HepG2 (cell line): ENCODE measurements around the gene SCRT2. TPM values are rescaled to one million over a fixed set of nuclear protein-coding genes. Genes with fewer than 3 reads are reported as not detected.

Experiments
- CHD2 ChIP-seq: IDR thresholded peaks from 2 replicates; pipeline ENCODE4 v1.6.1; 2011; ENCODE audit warnings: low read depth, low read length, improper control_type of control experiment
- DBP ChIP-seq: sonication (generic); formaldehyde crosslinking; IDR thresholded peaks from 2 replicates; pipeline ENCODE4 v1.4.0; 2020; ENCODE audit warnings: missing genetic modification reagents; ENCODE audit errors: not compliant biosample characterization
- HNRNPLL ChIP-seq: fragments of 200-400 bp; formaldehyde crosslinking; IDR thresholded peaks from 2 replicates; pipeline ENCODE4 v1.6.1; 2017; ENCODE audit warnings: mild to moderate bottlenecking, low read depth, low read length; ENCODE audit not compliant: poor library complexity, severe bottlenecking
- NR1H2 ChIP-seq: sonication (generic); formaldehyde crosslinking; IDR thresholded peaks from 2 replicates; pipeline ENCODE4 v1.8.1; 2022; ENCODE audit warnings: low read depth, missing genetic modification reagents, borderline replicate concordance
- PAXIP1 ChIP-seq: sonication (generic); formaldehyde crosslinking; conservative IDR thresholded peaks from 2 replicates; pipeline ENCODE4 v1.4.0; 2020; ENCODE audit warnings: mild to moderate bottlenecking, missing genetic modification reagents, moderate library complexity
- POLR2AphosphoS5 ChIP-seq: IDR thresholded peaks from 2 replicates; pipeline ENCODE4 v1.6.1; 2012; ENCODE audit warnings: low read depth, low read length
- RAD21 ChIP-seq: fragments of 450-650 bp; formaldehyde crosslinking; IDR thresholded peaks from 2 replicates; pipeline ENCODE4 v1.5.0; 2020; ENCODE audit warnings: mild to moderate bottlenecking
- TGIF2 ChIP-seq: IDR thresholded peaks from 2 replicates; pipeline ENCODE4 v1.6.1; 2016; ENCODE audit warnings: control low read depth, missing compliant biosample characterization
- ZBTB21 ChIP-seq: sonication (generic); formaldehyde crosslinking; IDR thresholded peaks from 2 replicates; pipeline ENCODE4 v1.4.0; 2020; ENCODE audit warnings: missing genetic modification reagents
- ZBTB25 ChIP-seq: IDR thresholded peaks from 2 replicates; pipeline ENCODE4 v1.6.1; 2018; ENCODE audit warnings: missing genetic modification reagents
- ZBTB33 ChIP-seq: sonication (generic); formaldehyde crosslinking; IDR thresholded peaks from 2 replicates; pipeline ENCODE4 v1.4.0; 2020; ENCODE audit warnings: missing genetic modification reagents
- ZMAT5 ChIP-seq: sonication (generic); formaldehyde crosslinking; IDR thresholded peaks from 2 replicates; pipeline ENCODE4 v1.5.0; 2020; ENCODE audit warnings: mild to moderate bottlenecking, low read depth, missing genetic modification reagents, borderline replicate concordance
- ZNF275 ChIP-seq: sonication (generic); formaldehyde crosslinking; IDR thresholded peaks from 2 replicates; pipeline ENCODE4 v1.8.0; 2022; ENCODE audit warnings: missing genetic modification reagents, mild to moderate bottlenecking, inconsistent platforms, borderline replicate concordance
- ZNF597 ChIP-seq: sonication (generic); formaldehyde crosslinking; IDR thresholded peaks from 2 replicates; pipeline ENCODE4 v1.5.0; 2020; ENCODE audit warnings: missing genetic modification reagents
- ZNF629 ChIP-seq: sonication (generic); formaldehyde crosslinking; conservative IDR thresholded peaks from 2 replicates; pipeline ENCODE4 v1.5.0; 2020; ENCODE audit warnings: missing genetic modification reagents
- ZSCAN5A ChIP-seq: sonication (generic); formaldehyde crosslinking; IDR thresholded peaks from 2 replicates; pipeline ENCODE4 v1.8.0; 2022; ENCODE audit warnings: mild to moderate bottlenecking, missing genetic modification reagents, borderline replicate concordance
- polyA plus RNA-seq, 8 experiments: library from polyadenylated mRNA; depleted of rRNA in 3 of 8; stranded (reverse) in 7 of 8; unstranded in 1 of 8; fragments of >200 nt; fragmentation: Illumina TruSeq in 4 of 8; extraction: Trizol in 4 of 8; gene quantifications; 2 replicates each; pipeline versions ENCODE4 v1.2.1 to v1.2.3, GENCODE V29; 2011 to 2016; ENCODE audit warnings: low read depth in 4 of 8, missing spikeins in 1 of 8, mixed read lengths in 1 of 8; ENCODE audit not compliant: insufficient read depth in 1 of 8
- total RNA-seq, 5 experiments: library from RNA; depleted of rRNA; stranded (reverse); fragments of >200 nt; fragmentation: Illumina TruSeq; extraction: Trizol; gene quantifications; 2 replicates each; pipeline ENCODE4 v1.2.3, GENCODE V29; 2016; ENCODE audit warnings: low read depth in 1 of 5

The SCRT2 gene
- total and polyA plus RNA-seq, 2 of the 13 experiments (the other 11 are each of a cell fraction or from before 2014, with no cell fraction given): not detected

- peak; percentile 75 for TF ChIP-seq PAXIP1 (CRISPR knock-in tag)
- peak; percentile 47; the same call in 1 of the 2 replicates for TF ChIP-seq RAD21 (CRISPR knock-in tag)
- TF ChIP-seq HNRNPLL: peak; percentile 58
- TF ChIP-seq ZBTB33 (CRISPR knock-in tag): no peak
- TF ChIP-seq NR1H2 (CRISPR knock-in tag): no peak
- TF ChIP-seq DBP: no peak
- TF ChIP-seq ZSCAN5A (CRISPR knock-in tag): no peak
- no peak for TF ChIP-seq ZNF275 (CRISPR knock-in tag)
- TF ChIP-seq POLR2AphosphoS5: no peak
- TF ChIP-seq ZNF597 (CRISPR knock-in tag): no peak
- no peak for TF ChIP-seq CHD2
- TF ChIP-seq ZBTB25 (CRISPR knock-in tag): no peak
- TF ChIP-seq ZNF629 (CRISPR knock-in tag): 0 out of 2 replicates have a peak, but pooled peaks have one; percentile 35
- TF ChIP-seq ZMAT5 (CRISPR knock-in tag): no peak
- TF ChIP-seq ZBTB21: no peak
- TF ChIP-seq TGIF2 (CRISPR knock-in tag): 0 out of 2 replicates have a peak, but pooled peaks have one; percentile 43
These were observed 33.0 kb downstream of the SCRT2 start (continued) for GRCh38 chr20:642398-643174.
